Tibial nerve (tissue), 4 donors: ENCODE results near the gene KLHL17. TPM values are rescaled to one million over a fixed set of nuclear protein-coding genes. Genes with fewer than 3 reads are reported as not detected.

Experiments
- DNase-seq, 2 donors: peaks; one replicate each; pipeline ENCODE4 v3.0.0-alpha.2; 2019; ENCODE audit warnings: low spot score in 2 of 2
- H3K27ac ChIP-seq, 4 donors: fragments of 200-600 bp; sonication (generic) in 3 of 4; one replicate each; pipeline ENCODE4 v1.5.1; 2017 to 2019; ENCODE audit warnings: mild to moderate bottlenecking in 1 of 4
- H3K27me3 ChIP-seq, 2 donors: fragments of 200-600 bp; sonication (generic) in 1 of 2; one replicate each; pipeline versions ENCODE4 v1.5.1 to v1.6.0; 2017 to 2019
- H3K36me3 ChIP-seq, 3 donors: fragments of 200-600 bp; sonication (generic); one replicate each; pipeline ENCODE4 v1.5.1; 2018 to 2019
- H3K4me1 ChIP-seq, 4 donors: fragments of 200-600 bp; sonication (generic) in 3 of 4; one replicate each; pipeline ENCODE4 v1.5.1; 2017 to 2019
- H3K4me3 ChIP-seq, 4 donors: fragments of 200-600 bp; sonication (generic) in 3 of 4; one replicate each; pipeline ENCODE4 v1.5.1; 2017 to 2019; ENCODE audit warnings: mild to moderate bottlenecking in 1 of 4, moderate library complexity in 1 of 4
- H3K9me3 ChIP-seq, 4 donors: fragments of 200-600 bp; sonication (generic) in 3 of 4; one replicate each; pipeline ENCODE4 v1.5.1; 2017 to 2019
- CTCF ChIP-seq, 5 experiments: fragments of 200-600 bp in 3 of 5; fragments of 450-650 bp in 2 of 5; sonication (generic) in 3 of 5; IDR thresholded peaks; one replicate each; pipeline ENCODE4 v1.5.1; 2016 to 2019; ENCODE audit warnings: antibody characterized with exemption in 5 of 5, mild to moderate bottlenecking in 3 of 5, moderate library complexity in 2 of 5
- EP300 ChIP-seq, 2 donors: sonication (generic); formaldehyde crosslinking; IDR thresholded peaks; one replicate each; pipeline ENCODE4 v1.6.1; 2017; ENCODE audit warnings: antibody characterized with exemption in 2 of 2, mild to moderate bottlenecking in 1 of 2
- POLR2A ChIP-seq, 2 donors: fragments of 450-650 bp; IDR thresholded peaks; one replicate each; pipeline ENCODE4 v1.6.1; 2017; ENCODE audit warnings: antibody characterized with exemption in 2 of 2, mild to moderate bottlenecking in 2 of 2, moderate library complexity in 2 of 2
- WGBS, 2 donors: methylation state at CpG; one replicate each; pipeline ENCODE4 v1.1.5; 2018; 5-methylcytosine and 5-hydroxymethylcytosine counted together
- total RNA-seq, 4 donors: library from RNA; depleted of rRNA; stranded (reverse); fragments of >200 nt; gene quantifications; one replicate each; pipeline ENCODE4 v1.1.0, GENCODE V29; 2016

Gene KLHL17
- total RNA-seq, 4 donors from 2014 or later = 4.2 to 19.2 (median 11.9) TPM

- Histone ChIP-seq H3K27ac (peak overlapping the region; percentile 36 to 76 (median 50)), H3K36me3 (peaks cover 0 to 26% (median 0%) of the 10 kb centered on the region in 3 donors), H3K4me1 (peaks cover 0 to 61% (median 24%) of the 10 kb centered on the region in 4 donors), H3K9me3 (no peaks in the 10 kb centered on the region), H3K27me3 (peaks cover 0 to 64% of the 10 kb centered on the region in 2 donors), H3K4me3 (peak overlapping the region in 3 of 4 donors; percentile 26 to 46 (median 28))
- 2% methylated on average over 22 to 27 of the region's 36 CpGs for WGBS, 2 donors
- DNase-seq = no peak
- TF ChIP-seq POLR2A (IDR thresholded peaks at IDR 0.05) (no peak), EP300 (IDR thresholded peaks at IDR 0.05) (no peak), CTCF (IDR thresholded peaks at IDR 0.05) (no peak)
These were observed 19.3 kb upstream of the KLHL17 start for GRCh38 chr1:941015-941587.

DNA sequence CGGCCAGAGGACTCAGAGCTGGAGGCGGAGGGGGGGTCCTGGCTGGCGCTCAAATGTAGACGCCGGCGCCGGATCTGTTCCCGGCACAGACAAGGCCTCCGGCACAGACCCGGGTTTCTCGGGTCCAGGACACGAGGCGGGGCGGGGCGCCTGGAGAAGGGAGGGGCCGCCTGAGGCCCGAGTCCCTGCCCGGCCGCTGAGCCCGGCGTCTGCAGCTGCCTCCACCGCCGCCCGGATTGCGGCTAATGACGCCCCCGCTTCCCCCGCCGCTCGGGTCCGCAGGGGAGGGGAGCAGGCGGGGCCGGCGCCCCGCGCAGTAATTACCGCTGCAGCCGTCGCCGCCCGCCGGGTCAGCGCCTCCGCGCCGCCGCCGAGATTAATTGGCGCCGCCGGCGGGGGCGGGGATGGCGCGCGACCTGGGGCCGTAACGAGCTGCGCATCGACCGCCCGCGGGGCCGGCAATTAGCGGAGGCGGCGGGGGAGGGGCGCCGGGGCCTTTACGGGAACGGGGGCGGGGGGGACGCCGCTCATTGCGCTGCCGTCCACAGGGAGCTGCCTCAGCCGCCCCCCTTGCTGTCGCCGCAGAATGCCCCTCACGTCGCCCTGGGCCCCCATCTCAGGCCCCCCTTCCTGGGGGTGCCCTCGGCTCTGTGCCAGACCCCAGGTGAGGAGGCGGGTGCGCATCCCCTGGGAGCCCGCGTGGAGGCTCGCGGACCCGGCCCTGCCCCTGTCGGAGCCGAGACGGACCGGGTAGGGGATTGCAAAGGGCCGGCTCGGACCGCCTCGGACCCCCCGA is 18.6 kb upstream of the KLHL17 start:
- peaks cover 0 to 57% of the 10 kb centered on the region in 2 donors for H3K27me3 ChIP-seq
- H3K4me3 ChIP-seq = peak overlapping the region in 3 of 4 donors; percentile 26 to 46 (median 28)
- peak overlapping the region in 3 of 4 donors; percentile 36 to 76 (median 58) for H3K27ac ChIP-seq
- H3K9me3 ChIP-seq = no peaks in the 10 kb centered on the region
- no peak for DNase-seq
- peaks cover 0 to 54% (median 24%) of the 10 kb centered on the region in 4 donors for H3K4me1 ChIP-seq
- 0 to 1% methylated on average over 7 to 33 of the region's 98 CpGs for WGBS, 2 donors
- TF ChIP-seq CTCF (IDR thresholded peaks at IDR 0.05) = no peak
- TF ChIP-seq POLR2A (IDR thresholded peaks at IDR 0.05) = no peak
- no peak for TF ChIP-seq EP300 (IDR thresholded peaks at IDR 0.05)
- H3K36me3 ChIP-seq = peaks cover 0 to 33% (median 0%) of the 10 kb centered on the region in 3 donors

DNA sequence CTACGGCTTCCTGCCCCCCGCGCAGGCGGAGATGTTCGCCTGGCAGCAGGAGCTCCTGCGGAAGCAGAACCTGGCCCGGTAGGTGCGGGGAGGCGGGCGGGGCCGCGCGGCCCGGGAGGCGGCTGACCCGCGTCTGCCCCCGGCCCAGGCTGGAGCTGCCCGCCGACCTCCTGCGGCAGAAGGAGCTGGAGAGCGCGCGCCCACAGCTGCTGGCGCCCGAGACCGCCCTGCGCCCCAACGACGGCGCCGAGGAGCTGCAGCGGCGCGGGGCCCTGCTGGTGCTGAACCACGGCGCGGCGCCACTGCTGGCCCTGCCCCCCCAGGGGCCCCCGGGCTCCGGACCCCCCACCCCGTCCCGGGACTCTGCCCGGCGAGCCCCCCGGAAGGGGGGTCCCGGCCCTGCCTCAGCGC is 18.0 kb upstream of the KLHL17 start:
- H3K27ac ChIP-seq = peak overlapping the region in 1 of 4 donors; percentile 76
- peaks cover 0 to 53% (median 24%) of the 10 kb centered on the region in 4 donors for H3K4me1 ChIP-seq
- peak overlapping the region in 2 of 4 donors; percentile 28 to 46 for H3K4me3 ChIP-seq

DNA sequence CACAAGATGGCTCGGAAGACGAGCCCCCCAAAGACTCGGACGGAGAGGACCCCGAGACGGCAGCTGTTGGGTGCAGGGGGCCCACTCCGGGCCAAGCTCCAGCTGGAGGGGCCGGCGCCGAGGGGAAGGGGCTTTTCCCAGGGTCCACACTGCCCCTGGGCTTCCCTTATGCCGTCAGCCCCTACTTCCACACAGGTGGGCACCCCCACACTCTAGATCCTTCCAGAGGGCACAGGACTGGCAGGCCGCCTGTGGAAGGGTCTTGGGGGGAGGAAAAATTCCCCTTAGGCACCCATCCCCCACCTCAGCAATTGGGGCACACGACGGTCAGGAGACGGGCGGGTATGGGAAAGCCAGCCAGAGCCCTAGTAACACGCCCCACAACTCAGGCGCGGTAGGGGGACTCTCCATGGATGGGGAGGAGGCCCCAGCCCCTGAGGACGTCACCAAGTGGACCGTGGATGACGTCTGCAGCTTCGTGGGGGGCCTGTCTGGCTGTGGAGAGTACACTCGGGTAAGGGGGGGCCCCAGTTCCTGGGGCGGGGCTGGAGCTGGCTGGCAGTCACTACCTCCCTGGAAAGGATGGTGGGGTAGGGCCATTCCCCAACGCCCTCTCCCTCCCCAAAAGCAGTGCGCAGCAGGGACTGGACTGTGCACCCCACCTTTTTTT is 17.4 kb upstream of the KLHL17 start:
- H3K27ac ChIP-seq = peak overlapping the region in 1 of 4 donors; percentile 76
- TF ChIP-seq CTCF (IDR thresholded peaks at IDR 0.05) (no peak), POLR2A (IDR thresholded peaks at IDR 0.05) (no peak), EP300 (IDR thresholded peaks at IDR 0.05) (no peak)
- no peaks in the 10 kb centered on the region for H3K9me3 ChIP-seq
- H3K4me1 ChIP-seq = peaks cover 0 to 52% (median 24%) of the 10 kb centered on the region in 4 donors
- 33 to 39% methylated on average over 15 to 20 of the region's 27 CpGs for WGBS, 2 donors
- peaks cover 2 to 45% (median 3%) of the 10 kb centered on the region in 3 donors for H3K36me3 ChIP-seq
- no peak for DNase-seq
- H3K27me3 ChIP-seq = peaks cover 0 to 45% of the 10 kb centered on the region in 2 donors
- H3K4me3 ChIP-seq = no peak overlapping the region

More for the DNA sequence above, 18.0 kb upstream of the KLHL17 start:
- WGBS, 2 donors = 0 to 1% methylated on average over 3 to 17 of the region's 48 CpGs
- TF ChIP-seq EP300 (IDR thresholded peaks at IDR 0.05) = no peak
- no peak for TF ChIP-seq CTCF (IDR thresholded peaks at IDR 0.05)
- TF ChIP-seq POLR2A (IDR thresholded peaks at IDR 0.05) = no peak
- peaks cover 0 to 51% of the 10 kb centered on the region in 2 donors for H3K27me3 ChIP-seq
- peaks cover 0 to 39% (median 0%) of the 10 kb centered on the region in 3 donors for H3K36me3 ChIP-seq
- no peak for DNase-seq
- no peaks in the 10 kb centered on the region for H3K9me3 ChIP-seq
